Astrocyte of the spinal cord (primary cell): ENCODE data around the gene AMZ1.

ENCODE experiments used
- DNase-seq: peaks from one replicate; pipeline ENCODE4 v3.0.0; 2011; ENCODE audit warnings: low read depth, low spot score
- H3K4me3 ChIP-seq: 2 replicates; pipeline ENCODE4 v1.5.1; 2011; ENCODE audit warnings: low read depth, mild to moderate bottlenecking, low read length, moderate library complexity
- in situ Hi-C: cut with HindIII; loops from 2 replicates; pipeline ENCODE4 v1.10.0; 2017; ENCODE audit warnings: low sequenced_read_pairs
- TF ChIP-seq, protein P1 (sequence below): IDR thresholded peaks from 2 replicates; pipeline ENCODE4 v1.5.1; 2012; ENCODE audit warnings: low read depth, mild to moderate bottlenecking, low read length, inconsistent platforms

The AMZ1 gene

DNA sequence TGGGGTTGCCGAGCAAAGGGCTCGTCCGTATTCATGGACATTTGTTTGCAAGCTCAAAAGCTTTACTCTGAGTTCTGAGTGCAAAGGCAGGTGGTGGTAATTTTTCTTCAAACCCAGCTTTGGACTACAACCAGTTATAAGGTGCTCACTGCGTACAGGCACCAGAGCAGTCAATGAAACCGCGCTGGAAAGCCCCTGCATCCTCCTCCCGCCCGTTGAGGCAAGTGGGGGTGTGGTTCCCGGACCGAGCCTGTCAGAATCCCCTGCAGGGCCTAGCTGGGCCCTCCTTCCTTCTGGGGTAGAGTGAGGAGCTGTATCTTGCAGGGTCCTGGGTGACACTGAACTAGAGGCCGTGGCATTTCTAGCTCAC, 22.3 kb downstream of the AMZ1 start:
- no peak for DNase-seq
- in situ Hi-C loops, result no loop called here
- TF ChIP-seq, protein P1, sequence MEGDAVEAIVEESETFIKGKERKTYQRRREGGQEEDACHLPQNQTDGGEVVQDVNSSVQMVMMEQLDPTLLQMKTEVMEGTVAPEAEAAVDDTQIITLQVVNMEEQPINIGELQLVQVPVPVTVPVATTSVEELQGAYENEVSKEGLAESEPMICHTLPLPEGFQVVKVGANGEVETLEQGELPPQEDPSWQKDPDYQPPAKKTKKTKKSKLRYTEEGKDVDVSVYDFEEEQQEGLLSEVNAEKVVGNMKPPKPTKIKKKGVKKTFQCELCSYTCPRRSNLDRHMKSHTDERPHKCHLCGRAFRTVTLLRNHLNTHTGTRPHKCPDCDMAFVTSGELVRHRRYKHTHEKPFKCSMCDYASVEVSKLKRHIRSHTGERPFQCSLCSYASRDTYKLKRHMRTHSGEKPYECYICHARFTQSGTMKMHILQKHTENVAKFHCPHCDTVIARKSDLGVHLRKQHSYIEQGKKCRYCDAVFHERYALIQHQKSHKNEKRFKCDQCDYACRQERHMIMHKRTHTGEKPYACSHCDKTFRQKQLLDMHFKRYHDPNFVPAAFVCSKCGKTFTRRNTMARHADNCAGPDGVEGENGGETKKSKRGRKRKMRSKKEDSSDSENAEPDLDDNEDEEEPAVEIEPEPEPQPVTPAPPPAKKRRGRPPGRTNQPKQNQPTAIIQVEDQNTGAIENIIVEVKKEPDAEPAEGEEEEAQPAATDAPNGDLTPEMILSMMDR, result no peak
- no peak overlapping the region for H3K4me3 ChIP-seq

DNA sequence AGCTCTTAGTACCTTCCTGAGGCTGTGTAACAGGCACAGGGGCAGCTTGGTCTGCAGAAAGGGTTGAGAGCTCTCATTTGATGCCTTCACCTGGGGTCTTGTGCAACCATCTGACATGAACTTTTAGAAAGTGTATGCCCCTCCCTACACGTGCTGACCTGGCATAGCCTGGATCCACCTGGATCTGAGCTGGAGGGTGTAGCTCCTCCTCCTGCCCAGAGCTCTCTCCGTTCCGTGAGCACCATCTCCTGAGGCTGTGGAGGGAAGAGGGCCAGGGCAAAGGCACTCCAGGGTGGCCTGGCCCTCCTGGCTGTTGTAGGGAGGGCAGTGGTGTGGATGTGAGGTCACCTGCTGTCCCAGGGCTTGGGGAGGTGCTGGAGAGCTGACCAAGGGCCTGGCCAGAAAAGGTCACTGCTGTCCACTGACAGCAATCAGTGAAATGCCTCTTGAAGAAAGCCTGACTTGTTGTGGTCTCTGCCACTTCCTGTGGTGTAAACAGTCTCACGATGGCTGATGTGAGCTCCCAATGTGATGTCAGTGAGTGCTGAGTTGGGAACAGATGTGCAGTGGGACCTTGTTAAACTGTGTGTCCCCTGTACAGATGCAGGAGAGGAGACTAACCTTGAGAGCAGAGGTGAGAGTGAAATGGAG, 23.0 kb downstream of the AMZ1 start:
- TF ChIP-seq, protein P1, result no peak
- no peak overlapping the region for H3K4me3 ChIP-seq
- DNase-seq, result no peak

DNA sequence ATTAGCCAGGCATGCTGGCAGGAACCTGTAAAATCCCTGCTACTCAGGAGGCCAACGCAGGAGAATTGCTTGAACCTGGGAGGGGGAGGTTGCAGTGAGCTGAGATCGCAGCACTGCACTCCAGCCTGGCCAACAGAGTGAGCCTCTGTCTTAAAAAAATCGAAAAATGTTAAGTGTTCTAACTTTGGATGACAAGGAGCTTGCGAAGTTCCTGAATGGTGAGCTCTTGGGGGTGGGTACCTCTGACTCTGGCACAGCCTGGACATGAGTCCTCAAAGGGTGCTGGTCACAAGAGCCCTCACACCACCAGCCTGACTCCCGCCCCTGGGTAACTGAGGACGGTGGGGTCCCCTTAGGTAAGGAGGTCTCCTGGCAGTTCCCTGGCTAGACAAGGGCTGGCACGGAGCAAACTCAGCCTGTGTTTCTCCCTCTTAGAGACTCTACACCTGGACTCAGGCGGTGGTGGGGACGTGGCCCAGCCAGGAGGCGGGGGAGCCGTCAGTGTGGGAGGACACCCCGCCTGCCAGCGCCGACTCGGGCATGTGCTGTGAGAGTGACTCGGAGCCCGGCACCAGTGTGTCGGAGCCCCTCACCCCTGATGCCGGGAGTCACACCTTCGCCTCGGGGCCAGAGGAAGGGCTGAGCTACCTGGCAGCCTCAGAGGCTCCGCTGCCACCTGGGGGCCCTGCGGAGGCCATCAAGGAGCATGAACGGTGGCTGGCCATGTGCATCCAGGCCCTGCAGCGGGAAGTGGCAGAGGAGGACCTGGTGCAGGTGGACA, 24.1 kb downstream of the AMZ1 start:
- H3K4me3 ChIP-seq, result no peak overlapping the region
- in situ Hi-C loops, result no loop called here
- no peak for DNase-seq
- TF ChIP-seq, protein P1, result no peak

More for the DNA sequence above, 23.0 kb downstream of the AMZ1 start:
- in situ Hi-C loops, result no loop called here

DNA sequence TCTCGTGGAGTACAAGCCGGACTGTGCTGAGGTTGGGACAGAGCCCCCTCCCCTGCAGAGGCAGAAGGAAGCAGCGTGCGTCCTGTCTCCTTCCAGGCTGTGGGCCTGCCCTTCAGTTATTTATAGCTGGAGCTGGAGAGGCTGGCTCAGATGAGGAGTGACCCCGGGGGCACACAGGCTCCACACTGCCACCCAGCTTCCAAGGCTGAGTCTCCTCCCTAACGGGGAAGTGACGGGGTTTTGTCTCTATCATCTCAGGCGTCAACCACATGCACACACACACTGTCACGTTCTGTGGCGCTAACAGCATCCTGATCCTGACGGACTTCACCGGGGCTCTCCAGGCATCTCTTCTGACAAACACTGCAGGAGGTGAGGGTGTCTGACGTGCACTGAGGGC, 25.4 kb downstream of the AMZ1 start:
- no peak overlapping the region for H3K4me3 ChIP-seq
- TF ChIP-seq, protein P1, result no peak
- no peak for DNase-seq
- in situ Hi-C loops, result no loop called here

DNA sequence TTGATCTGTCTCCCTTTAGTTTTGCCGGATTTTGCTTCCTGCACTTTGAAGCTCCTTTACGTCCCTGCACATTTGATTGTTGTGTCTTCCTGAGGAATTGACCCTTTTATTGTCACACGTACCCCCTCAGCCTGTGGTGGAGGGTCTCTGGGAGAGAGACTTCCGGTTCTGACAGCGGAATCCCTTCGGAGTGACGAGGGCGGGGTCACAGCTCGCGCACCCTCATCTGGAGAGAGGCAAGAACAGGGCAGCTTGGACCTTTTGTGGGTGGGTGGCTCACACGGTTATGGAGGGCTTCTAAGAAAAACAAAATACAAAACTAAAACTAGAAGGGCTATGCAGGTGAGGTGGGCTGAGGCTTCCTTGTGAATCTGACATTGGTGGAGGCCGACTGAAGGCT, 26.0 kb downstream of the AMZ1 start:
- no peak overlapping the region for H3K4me3 ChIP-seq
- DNase-seq, result no peak
- TF ChIP-seq, protein P1, result no peak
- in situ Hi-C loops, result no loop called here

DNA sequence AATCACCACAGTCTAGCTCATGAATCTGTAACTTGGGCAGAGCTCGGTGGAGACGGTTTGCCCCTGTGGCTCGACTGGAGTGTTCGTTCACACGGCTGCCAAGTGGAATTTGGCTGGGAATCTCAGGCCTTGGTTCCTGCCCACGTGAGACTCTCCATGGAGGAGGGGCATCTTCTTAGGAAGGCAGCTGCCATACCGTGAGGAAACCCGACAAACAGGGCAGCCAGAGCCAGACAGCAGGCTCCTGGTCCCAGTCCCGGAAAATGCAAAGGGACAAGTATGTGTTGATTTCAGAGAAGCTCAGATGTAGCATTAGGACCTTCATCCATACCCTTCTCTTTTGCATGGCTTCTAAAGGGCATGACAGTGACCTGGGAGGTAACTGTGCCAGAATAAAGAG, 26.6 kb downstream of the AMZ1 start:
- H3K4me3 ChIP-seq, result no peak overlapping the region
- TF ChIP-seq, protein P1, result no peak
- in situ Hi-C loops, result no loop called here
- DNase-seq, result no peak
